Measurements from ENCODE around the gene FAM117A.

The FAM117A gene

DNA sequence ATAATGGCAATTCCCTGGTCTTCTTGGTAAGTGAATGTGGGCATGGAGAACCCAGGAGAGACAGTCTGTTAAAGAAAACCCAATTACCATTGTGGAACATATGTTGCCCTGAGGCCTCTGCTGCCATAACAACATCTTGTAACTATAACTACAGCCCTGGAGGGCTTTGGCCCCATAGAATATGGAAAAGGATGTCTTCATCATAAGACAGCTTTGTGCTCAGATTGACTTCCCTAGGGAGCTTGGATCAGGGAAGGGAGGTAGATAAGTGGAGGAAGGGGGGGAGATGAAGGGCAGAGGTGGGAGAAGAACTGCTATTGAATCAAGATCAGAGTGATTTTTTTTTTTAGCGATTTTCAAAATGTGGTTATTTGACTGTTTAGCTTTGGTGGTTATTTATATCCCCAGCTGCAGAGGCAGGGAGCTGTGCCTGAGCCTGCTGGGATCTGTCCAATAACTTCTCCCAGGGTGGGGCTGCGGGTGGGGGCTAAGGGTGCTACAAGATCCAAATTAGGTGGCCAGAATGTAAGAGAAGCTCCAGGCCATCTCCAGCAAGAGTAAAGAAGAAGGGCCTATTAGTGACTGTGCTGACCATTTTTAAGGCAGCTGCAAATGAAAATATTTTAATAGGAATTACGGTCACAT, 19.3 kb upstream of the FAM117A start:
- Histone ChIP-seq H3K27me3 (ENCODE audit: control insufficient read depth, insufficient read depth, low read length) (peaks cover 2% of the 10 kb centered on the region), H3K27ac (ENCODE audit: low read depth, low read length) (peak overlapping the region; percentile 85), H3K4me3 (ENCODE audit: low read length) (no peak overlapping the region), H3K9ac (ENCODE audit: low read length) (no peak overlapping the region), H3K4me1 (ENCODE audit: control insufficient read depth, insufficient read depth, low read length) (peaks cover 24% of the 10 kb centered on the region), H3K36me3 (ENCODE audit: control insufficient read depth, insufficient read depth, low read length) (no peaks in the 10 kb centered on the region)

DNA sequence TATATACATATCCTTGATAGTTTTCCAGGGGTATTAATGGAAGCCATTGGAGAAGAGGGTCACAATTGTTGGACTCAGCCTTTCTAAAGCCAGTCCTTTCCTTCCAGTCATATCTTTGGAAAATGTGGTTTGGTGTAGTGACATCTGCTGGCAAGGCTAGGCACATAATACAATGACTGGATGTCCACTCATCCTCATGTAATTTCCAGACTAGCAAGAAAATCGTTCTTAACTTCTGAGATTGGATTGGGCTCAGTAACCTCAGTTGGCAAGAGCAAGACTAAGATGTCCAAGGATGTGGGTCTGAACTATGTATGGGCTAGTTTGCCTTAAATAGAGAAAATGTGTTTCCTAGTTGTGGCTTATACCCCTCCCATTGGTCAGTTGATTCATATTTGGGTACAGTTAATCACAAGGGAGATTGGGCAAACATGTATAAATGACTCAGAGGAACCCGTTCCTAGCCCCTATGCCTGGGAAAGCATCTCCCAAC, 15.9 kb upstream of the FAM117A start:
- Histone ChIP-seq H3K4me1 (ENCODE audit: control insufficient read depth, insufficient read depth, low read length) (peaks cover 44% of the 10 kb centered on the region), H3K27me3 (ENCODE audit: control insufficient read depth, insufficient read depth, low read length) (peaks cover 2% of the 10 kb centered on the region), H3K27ac (ENCODE audit: low read depth, low read length) (peak overlapping the region; percentile 59), H3K9ac (ENCODE audit: low read length) (no peak overlapping the region), H3K36me3 (ENCODE audit: control insufficient read depth, insufficient read depth, low read length) (no peaks in the 10 kb centered on the region), H3K4me3 (ENCODE audit: low read length) (no peak overlapping the region)

DNA sequence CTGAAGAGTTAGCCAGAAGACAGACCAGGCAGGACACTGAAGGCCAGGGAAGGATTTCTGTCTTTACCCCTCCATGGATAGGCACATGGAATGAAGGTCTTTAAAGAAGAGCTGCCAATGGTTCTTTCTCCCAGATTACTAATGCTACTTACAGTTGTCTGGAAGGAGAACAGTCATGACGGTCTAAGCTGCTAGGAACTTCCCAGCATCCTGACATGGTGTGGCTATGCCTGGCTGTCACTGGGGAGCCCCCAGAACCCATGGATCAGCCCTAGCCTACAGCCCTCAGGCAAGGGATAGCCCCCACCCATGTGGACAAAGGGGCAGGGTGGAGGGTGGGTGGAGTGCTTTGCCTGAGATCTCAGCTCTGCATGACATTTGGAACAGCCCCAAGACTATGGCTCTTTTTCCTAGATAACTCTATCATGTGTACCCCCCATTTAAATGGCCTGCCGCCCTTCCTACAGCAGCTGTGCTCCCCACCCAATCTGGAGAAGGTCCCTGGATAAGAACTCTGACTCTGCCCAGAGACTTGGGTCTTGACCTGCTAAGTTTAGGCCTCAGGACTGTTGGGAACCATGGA, 15.3 kb upstream of the FAM117A start:
- Histone ChIP-seq H3K27ac (ENCODE audit: low read depth, low read length) (peak overlapping the region; percentile 59), H3K4me1 (ENCODE audit: control insufficient read depth, insufficient read depth, low read length) (peaks cover 44% of the 10 kb centered on the region), H3K36me3 (ENCODE audit: control insufficient read depth, insufficient read depth, low read length) (no peaks in the 10 kb centered on the region)

DNA sequence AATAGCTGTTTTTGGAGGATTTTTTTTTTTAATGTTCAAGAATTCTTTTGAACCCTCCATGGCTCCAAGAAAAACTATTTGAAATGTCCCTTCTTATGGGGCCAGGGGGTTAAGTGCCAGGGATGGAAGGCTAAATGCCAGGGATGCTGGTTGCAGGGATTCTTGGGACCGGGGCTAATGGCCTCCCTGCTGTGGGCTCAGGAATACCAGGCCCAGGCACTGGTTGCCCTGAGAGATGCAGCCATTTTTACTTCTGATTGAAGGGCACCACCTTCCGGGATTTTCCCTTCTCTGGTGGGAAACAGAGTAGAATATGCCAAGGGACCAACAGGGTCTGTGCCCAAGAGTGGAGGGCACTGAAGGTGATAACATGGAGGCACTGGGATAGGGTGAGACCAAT, 13.6 kb upstream of the FAM117A start:
- Histone ChIP-seq H3K4me1 (ENCODE audit: control insufficient read depth, insufficient read depth, low read length) (peaks cover 30% of the 10 kb centered on the region), H3K9ac (ENCODE audit: low read length) (no peak overlapping the region), H3K36me3 (ENCODE audit: control insufficient read depth, insufficient read depth, low read length) (no peaks in the 10 kb centered on the region), H3K27ac (ENCODE audit: low read depth, low read length) (peak overlapping the region; percentile 76), H3K27me3 (ENCODE audit: control insufficient read depth, insufficient read depth, low read length) (peaks cover 2% of the 10 kb centered on the region), H3K4me3 (ENCODE audit: low read length) (no peak overlapping the region)

More for the DNA sequence above, 15.3 kb upstream of the FAM117A start:
- no peak overlapping the region for H3K4me3 ChIP-seq (ENCODE audit: low read length)
- H3K9ac ChIP-seq (ENCODE audit: low read length) = no peak overlapping the region
- peaks cover 2% of the 10 kb centered on the region for H3K27me3 ChIP-seq (ENCODE audit: control insufficient read depth, insufficient read depth, low read length)

DNA sequence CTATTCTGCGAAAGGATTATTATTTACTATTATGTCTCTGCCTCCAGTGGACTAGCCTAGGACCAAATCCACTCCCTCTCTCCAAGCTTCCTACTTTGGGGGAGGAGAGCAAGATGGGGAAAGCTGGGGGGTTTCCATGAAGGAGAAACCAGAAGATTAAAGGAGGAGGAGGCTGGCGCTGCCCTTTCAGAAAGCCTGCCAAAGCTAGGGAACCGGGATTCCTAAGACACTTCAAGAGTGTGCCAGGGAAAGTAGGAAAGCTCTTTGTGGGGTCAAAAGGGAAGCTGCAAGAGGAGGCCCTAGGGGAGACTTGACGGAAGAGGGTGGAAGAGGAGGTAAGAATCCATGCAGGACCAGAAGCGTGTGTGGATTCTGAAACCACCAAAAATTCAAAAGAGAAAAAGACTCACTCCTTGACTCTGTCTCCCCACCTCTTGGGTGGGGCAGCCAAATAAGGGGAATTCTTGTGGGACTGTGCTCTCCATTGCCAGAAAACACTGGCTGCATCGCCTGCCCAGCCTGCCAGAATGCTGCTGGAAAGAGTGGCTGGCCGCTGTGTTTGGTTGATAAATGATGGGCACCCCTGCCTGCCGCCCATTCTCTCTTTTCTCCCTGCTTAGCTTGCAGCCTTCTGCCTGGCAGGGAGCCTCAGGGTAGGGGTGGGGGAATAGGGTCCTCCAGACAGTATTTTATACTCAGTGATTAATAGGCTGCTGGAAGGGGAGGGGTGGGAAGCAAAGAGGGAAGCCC, 12.8 kb upstream of the FAM117A start:
- H3K4me1 ChIP-seq (ENCODE audit: control insufficient read depth, insufficient read depth, low read length) = peaks cover 30% of the 10 kb centered on the region
- peak overlapping the region; percentile 76 for H3K27ac ChIP-seq (ENCODE audit: low read depth, low read length)
- H3K4me3 ChIP-seq (ENCODE audit: low read length) = peak overlapping the region; percentile 23
- H3K36me3 ChIP-seq (ENCODE audit: control insufficient read depth, insufficient read depth, low read length) = no peaks in the 10 kb centered on the region
- peaks cover 2% of the 10 kb centered on the region for H3K27me3 ChIP-seq (ENCODE audit: control insufficient read depth, insufficient read depth, low read length)
- H3K9ac ChIP-seq (ENCODE audit: low read length) = no peak overlapping the region

DNA sequence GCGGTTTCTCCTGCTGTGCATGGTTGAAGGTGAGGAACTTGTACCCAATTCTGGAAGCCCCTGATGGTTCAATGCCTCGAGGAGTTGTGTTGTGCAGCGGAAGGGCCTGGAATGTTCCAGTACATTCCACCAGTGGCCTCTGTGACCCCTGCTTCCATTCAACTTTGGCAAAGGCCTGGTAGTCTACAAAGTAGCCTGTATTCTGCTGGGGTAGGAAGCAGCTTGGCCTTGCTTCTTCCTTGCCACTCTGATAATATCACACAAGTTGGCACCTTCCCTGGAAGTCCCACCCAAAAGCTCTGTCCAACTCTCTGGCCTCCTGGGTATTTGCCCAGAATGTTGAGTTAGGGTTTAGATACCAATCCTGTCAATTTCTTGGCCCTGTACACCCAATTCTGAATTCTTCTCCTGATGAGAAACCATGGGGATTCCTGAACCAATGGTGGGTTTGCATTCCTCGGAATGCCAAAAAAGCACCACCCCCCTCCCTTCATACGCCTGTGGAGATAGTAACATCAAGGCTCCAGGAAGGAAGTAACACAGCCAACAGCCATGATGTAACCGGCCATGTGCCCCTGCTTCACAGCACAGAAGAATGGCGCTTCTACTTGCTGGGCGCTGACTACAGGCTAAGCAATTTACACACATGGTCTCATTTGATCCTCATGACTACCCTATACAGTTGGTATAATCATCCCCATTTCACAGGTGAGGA, 11.8 kb upstream of the FAM117A start:
- no peak overlapping the region for H3K9ac ChIP-seq (ENCODE audit: low read length)
- peak overlapping the region; percentile 76 for H3K27ac ChIP-seq (ENCODE audit: low read depth, low read length)
- peaks cover 30% of the 10 kb centered on the region for H3K4me1 ChIP-seq (ENCODE audit: control insufficient read depth, insufficient read depth, low read length)
- peaks cover 2% of the 10 kb centered on the region for H3K27me3 ChIP-seq (ENCODE audit: control insufficient read depth, insufficient read depth, low read length)
- H3K4me3 ChIP-seq (ENCODE audit: low read length) = peak overlapping the region; percentile 23
- H3K36me3 ChIP-seq (ENCODE audit: control insufficient read depth, insufficient read depth, low read length) = no peaks in the 10 kb centered on the region

DNA sequence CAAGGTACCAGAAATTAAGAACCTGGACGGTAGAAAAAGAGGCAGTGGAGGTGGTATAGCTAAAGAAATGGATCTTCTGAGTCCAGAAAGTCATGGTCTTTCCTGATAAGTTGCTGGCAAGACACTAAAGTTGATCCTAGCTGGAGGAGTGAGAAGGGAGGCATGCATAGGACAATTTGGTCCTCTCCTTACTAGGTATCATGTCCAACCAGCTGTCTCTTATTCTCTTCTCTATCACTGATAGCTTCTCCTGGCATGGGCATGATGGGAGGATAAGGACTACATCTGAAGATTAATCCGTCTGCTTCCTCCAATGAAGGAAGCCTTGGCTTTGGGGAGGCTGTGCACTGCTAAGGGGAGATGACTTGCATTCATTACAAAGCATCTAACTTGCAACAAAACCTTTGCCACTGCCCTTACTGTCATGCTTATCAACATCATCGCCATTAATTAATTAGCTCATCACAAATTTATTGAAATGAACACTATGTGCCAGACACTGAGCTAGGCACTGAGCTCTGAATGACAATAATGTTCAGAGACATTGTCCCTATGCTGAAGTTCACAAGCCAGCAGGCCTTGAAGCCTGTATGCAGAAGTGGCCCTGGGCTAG, 3.1 kb upstream of the FAM117A start:
- H3K4me1 ChIP-seq (ENCODE audit: control insufficient read depth, insufficient read depth, low read length) = peaks cover 12% of the 10 kb centered on the region
- H3K27ac ChIP-seq (ENCODE audit: low read depth, low read length) = no peak overlapping the region
- H3K4me3 ChIP-seq (ENCODE audit: low read length) = no peak overlapping the region
- H3K9ac ChIP-seq (ENCODE audit: low read length) = no peak overlapping the region
- no peaks in the 10 kb centered on the region for H3K36me3 ChIP-seq (ENCODE audit: control insufficient read depth, insufficient read depth, low read length)
- H3K27me3 ChIP-seq (ENCODE audit: control insufficient read depth, insufficient read depth, low read length) = no peaks in the 10 kb centered on the region

DNA sequence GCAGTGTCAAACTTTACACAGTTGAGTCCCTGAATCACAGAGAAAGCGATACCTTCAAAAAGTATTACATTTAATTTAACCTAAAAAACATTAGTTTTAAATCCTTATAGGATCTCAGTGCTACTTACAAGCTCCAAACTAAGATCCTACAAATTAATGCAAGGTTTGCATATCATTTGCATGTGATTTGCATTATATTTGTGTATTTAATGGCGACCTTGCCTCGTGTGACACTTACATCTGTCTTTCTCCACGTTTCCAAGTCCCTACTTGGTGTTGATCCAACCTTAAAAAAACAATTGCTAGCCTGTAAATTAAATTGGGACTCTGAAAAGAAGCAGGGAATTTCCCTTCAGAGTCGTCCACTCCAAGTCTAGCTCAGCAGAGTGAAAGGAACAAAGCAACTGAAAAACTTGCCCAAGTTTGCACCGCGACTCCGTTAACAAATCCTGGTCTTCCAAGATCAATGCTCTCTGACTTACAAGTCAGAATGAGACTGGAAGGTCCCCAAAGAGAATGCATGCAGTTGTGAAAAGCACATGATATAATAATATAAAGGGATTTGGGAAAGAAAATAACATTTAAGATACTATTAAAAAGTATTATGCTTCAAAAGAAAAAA, 739 bp upstream of the FAM117A start:
- Histone ChIP-seq H3K27ac (ENCODE audit: low read depth, low read length) (peak overlapping the region; percentile 21), H3K36me3 (ENCODE audit: control insufficient read depth, insufficient read depth, low read length) (no peaks in the 10 kb centered on the region), H3K4me3 (ENCODE audit: low read length) (peak overlapping the region; percentile 53), H3K27me3 (ENCODE audit: control insufficient read depth, insufficient read depth, low read length) (no peaks in the 10 kb centered on the region), H3K4me1 (ENCODE audit: control insufficient read depth, insufficient read depth, low read length) (peaks cover 21% of the 10 kb centered on the region), H3K9ac (ENCODE audit: low read length) (no peak overlapping the region)

DNA sequence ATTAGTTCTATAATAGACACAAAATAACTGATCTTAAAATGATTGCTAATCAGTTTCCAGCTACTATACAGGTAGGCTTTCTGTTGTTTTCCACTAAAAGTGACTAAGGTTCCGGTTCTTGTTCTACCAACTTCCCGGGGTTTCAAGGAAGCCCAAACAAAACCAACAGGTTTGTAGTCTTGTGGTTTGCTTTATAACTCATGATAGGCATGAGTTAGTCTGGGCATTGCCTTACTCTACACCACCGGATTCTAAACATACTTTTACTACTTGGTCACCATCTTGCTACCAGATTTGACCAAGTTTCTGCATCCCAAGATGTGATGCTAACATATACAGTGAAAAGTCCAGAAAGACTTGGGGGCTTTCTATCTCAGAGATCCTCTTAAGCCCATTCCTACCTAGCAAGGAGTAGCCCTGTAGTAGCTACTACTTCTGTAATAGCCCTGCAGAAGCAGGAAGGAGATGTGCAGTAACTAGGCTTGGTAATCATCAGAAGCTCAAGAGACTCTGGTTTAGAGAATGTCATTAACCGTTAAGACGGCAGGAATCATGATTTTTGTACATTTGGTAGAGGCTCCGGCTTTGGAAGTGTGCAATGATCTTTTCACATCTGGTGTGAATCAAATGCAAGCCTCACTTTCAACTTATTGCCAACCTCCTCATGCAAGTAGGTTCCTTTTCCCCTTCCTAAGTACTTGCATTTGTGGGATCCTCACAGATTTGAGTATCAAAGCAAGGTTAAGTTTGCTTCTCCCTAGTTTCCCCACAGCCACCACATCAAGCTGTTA, 1.6 kb downstream of the FAM117A start:
- Histone ChIP-seq H3K27me3 (ENCODE audit: control insufficient read depth, insufficient read depth, low read length) (no peaks in the 10 kb centered on the region), H3K9ac (ENCODE audit: low read length) (no peak overlapping the region), H3K4me1 (ENCODE audit: control insufficient read depth, insufficient read depth, low read length) (peaks cover 28% of the 10 kb centered on the region), H3K27ac (ENCODE audit: low read depth, low read length) (peak overlapping the region; percentile 59), H3K4me3 (ENCODE audit: low read length) (peak overlapping the region; percentile 84), H3K36me3 (ENCODE audit: control insufficient read depth, insufficient read depth, low read length) (no peaks in the 10 kb centered on the region)

DNA sequence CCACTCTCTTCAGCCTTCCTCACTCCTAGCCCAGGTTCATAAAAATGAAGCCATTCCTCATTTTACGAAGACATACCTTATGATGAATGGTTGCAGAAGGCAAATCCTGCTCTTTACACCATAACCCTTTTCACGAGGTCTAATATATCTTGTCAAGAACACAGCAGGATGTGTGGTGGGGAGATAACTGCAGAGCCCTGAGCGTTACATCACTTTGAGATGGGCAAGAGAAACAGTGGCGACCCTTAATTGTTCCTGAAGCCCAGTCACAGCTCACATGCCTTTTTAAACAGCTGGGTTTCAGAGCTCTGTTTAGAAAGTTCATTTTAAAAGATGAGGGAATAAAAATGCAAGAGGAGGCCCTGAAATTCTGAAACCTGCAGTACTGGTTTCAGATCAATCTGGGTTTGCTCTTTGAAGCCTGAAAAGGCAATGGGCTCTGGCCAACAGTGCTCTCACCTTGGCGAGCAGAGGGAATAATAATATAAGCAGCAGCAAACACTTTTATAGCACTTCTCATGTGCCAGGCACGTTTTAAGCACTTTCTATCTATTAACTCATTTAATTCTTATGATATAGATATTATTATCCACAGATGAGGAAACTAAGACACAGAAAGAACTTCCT, 2.9 kb downstream of the FAM117A start:
- H3K27ac ChIP-seq (ENCODE audit: low read depth, low read length) = peak overlapping the region; percentile 8
- peaks cover 28% of the 10 kb centered on the region for H3K4me1 ChIP-seq (ENCODE audit: control insufficient read depth, insufficient read depth, low read length)
- H3K36me3 ChIP-seq (ENCODE audit: control insufficient read depth, insufficient read depth, low read length) = no peaks in the 10 kb centered on the region
- no peak overlapping the region for H3K4me3 ChIP-seq (ENCODE audit: low read length)
- H3K9ac ChIP-seq (ENCODE audit: low read length) = no peak overlapping the region
- no peaks in the 10 kb centered on the region for H3K27me3 ChIP-seq (ENCODE audit: control insufficient read depth, insufficient read depth, low read length)

DNA sequence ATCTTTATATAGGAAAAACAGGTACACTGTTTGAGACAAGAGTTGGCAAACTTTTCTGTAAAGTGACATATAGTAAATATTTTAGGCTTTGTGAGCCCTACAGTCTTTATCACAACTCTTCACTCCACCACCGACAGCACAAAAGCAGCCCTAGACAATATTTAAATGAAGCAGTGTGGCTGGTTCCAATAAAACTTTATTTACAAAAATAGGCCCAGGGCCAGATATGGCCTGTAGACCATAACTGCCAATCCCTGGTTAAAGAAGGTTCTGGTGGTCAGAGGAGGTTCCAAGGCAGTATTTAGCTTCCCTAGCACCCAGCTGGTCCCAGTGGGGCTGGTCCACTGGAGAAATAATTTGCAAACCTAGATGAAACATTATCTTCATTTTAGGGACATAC, 3.6 kb downstream of the FAM117A start:
- H3K27ac ChIP-seq (ENCODE audit: low read depth, low read length) = no peak overlapping the region
- H3K9ac ChIP-seq (ENCODE audit: low read length) = no peak overlapping the region
- peaks cover 28% of the 10 kb centered on the region for H3K4me1 ChIP-seq (ENCODE audit: control insufficient read depth, insufficient read depth, low read length)
- H3K4me3 ChIP-seq (ENCODE audit: low read length) = no peak overlapping the region
- no peaks in the 10 kb centered on the region for H3K27me3 ChIP-seq (ENCODE audit: control insufficient read depth, insufficient read depth, low read length)
- no peaks in the 10 kb centered on the region for H3K36me3 ChIP-seq (ENCODE audit: control insufficient read depth, insufficient read depth, low read length)

Measured in rectal smooth muscle tissue (tissue), 1 donor.